Activated CD4-positive, alpha-beta T cell treated with anti-CD3 and anti-CD28 coated beads, Interleukin-2, amount 10 ng/mL, durations not matched to agents 24 days and 14 days (primary cell): ENCODE data around the gene CDK19. TPM values are rescaled to one million over a fixed set of nuclear protein-coding genes. Genes with fewer than 3 reads are reported as not detected.
"Not testable (repeated sequence)": the region's sequence is repeated elsewhere in the genome, so short reads cannot be mapped to it uniquely, and the experiment has no call there.

ENCODE experiments used
- DNase-seq: peaks from one replicate; pipeline ENCODE4 v3.0.0; 2022
- H3K27ac Mint-ChIP-seq: one replicate; pipeline ENCODE4 v1.8.0; 2022; ENCODE audit warnings: mild to moderate bottlenecking, mixed read lengths
- H3K27me3 Mint-ChIP-seq: one replicate; pipeline ENCODE4 v1.8.0; 2022; ENCODE audit warnings: mixed read lengths
- H3K36me3 Mint-ChIP-seq: one replicate; pipeline ENCODE4 v1.8.0; 2022; ENCODE audit warnings: low read depth, mild to moderate bottlenecking, mixed read lengths
- H3K4me1 Mint-ChIP-seq: one replicate; pipeline ENCODE4 v1.8.0; 2021; ENCODE audit warnings: mixed read lengths
- H3K4me3 Mint-ChIP-seq: one replicate; pipeline ENCODE4 v1.8.0; 2022; ENCODE audit warnings: mild to moderate bottlenecking, moderate library complexity, mixed read lengths
- H3K9me3 Mint-ChIP-seq: one replicate; pipeline ENCODE4 v1.8.0; 2021; ENCODE audit warnings: mixed read lengths
- intact Hi-C: fragments of 100-400 bp; cut with micrococcal nuclease; formaldehyde crosslinking; loops from one replicate; pipeline ENCODE4 v1.15.1; 2023
- total RNA-seq: library from RNA; stranded (reverse); gene quantifications from 2 replicates; pipeline ENCODE4 v1.2.3, GENCODE V29; 2022

CDK19 gene
- total RNA-seq, 1 donor from 2014 or later = 13.0 TPM

- intact Hi-C loops = no loop called here
- H3K4me3 Mint-ChIP-seq = no peak overlapping the region
- peaks cover 40% of the 10 kb centered on the region for H3K36me3 Mint-ChIP-seq
- no peaks in the 10 kb centered on the region for H3K9me3 Mint-ChIP-seq
- peaks cover 8% of the 10 kb centered on the region for H3K4me1 Mint-ChIP-seq
- DNase-seq = no peak
- no peaks in the 10 kb centered on the region for H3K27me3 Mint-ChIP-seq
- H3K27ac Mint-ChIP-seq = no peak overlapping the region
These were observed 196.5 kb downstream of the CDK19 start for GRCh38 chr6:110618591-110619267.

GRCh38 chr6:110617057-110617456 lies 198.2 kb downstream of the CDK19 start:
- H3K36me3 Mint-ChIP-seq = peaks cover 33% of the 10 kb centered on the region
- intact Hi-C loops = no loop called here
- H3K27me3 Mint-ChIP-seq = no peaks in the 10 kb centered on the region
- no peak for DNase-seq
- H3K27ac Mint-ChIP-seq = no peak overlapping the region
- H3K9me3 Mint-ChIP-seq = no peaks in the 10 kb centered on the region
- H3K4me1 Mint-ChIP-seq = peaks cover 8% of the 10 kb centered on the region
- H3K4me3 Mint-ChIP-seq = no peak overlapping the region

DNA sequence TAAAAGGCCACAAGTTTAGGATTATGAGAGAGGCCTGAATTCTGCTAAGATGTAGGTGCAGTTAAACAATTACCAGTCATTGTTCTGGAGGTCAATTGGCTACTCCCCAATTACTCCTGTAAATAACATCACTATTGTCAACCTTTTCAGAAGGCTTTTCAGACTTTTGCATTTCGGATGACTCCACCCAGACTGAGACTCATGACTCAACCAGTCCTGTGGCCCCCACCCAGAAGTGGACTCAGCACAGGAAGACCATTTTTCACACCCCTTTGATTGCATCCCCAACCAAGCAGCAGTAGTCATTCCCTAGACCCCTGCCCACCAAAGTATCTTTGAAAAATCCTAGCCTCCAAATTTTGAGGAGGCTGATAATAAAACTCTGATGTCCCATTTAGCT lies 199.5 kb downstream of the CDK19 start:
- H3K27me3 Mint-ChIP-seq = no peaks in the 10 kb centered on the region
- H3K4me3 Mint-ChIP-seq = no peak overlapping the region
- no peak for DNase-seq
- peaks cover 8% of the 10 kb centered on the region for H3K4me1 Mint-ChIP-seq
- no peak overlapping the region for H3K27ac Mint-ChIP-seq
- no peaks in the 10 kb centered on the region for H3K9me3 Mint-ChIP-seq
- intact Hi-C loops = no loop called here
- H3K36me3 Mint-ChIP-seq = peaks cover 27% of the 10 kb centered on the region

DNA sequence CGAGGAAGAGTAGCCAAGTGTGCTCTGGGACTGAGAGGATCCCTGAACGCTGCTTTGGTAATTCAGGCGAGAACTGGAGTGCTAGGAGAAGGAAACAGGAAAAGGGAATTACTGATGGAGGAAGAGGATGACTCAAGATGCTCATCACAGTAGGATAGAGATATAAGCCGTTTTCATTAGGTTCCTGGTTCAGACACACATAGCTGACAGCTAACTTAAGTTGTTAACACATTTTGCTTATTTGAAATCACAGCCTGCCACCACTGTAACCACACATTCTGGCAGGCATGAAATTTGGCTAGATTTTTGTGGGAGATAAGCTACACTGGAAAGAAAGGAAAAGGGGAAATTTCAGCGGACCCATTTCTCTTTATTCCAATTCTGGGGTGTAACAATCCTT lies 200.7 kb downstream of the CDK19 start:
- Mint-ChIP-seq H3K4me3 (no peak overlapping the region), H3K27ac (no peak overlapping the region), H3K36me3 (peaks cover 20% of the 10 kb centered on the region), H3K27me3 (no peaks in the 10 kb centered on the region), H3K4me1 (peaks cover 8% of the 10 kb centered on the region), H3K9me3 (no peaks in the 10 kb centered on the region)
- intact Hi-C loops = no loop called here
- DNase-seq = no peak

DNA sequence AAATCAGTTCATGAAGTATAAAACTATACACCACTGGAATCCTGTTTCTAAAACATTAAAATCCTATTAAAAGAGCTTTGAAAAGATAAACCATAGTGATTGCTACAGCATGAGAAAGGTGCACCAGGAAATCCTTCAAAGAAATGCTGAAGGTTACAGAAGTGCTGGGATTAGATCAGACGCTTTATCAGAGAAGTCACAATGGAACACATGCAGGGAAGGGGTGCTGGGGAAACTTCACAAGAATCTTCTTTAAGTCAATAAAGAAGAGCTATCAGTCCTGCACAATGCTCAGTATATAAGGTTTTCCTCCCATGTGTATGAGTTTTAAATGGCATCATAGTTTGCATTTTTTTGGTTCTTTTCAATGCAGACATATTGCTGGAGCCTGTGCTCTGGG lies 201.2 kb downstream of the CDK19 start:
- Mint-ChIP-seq H3K27ac (no peak overlapping the region), H3K27me3 (no peaks in the 10 kb centered on the region), H3K9me3 (no peaks in the 10 kb centered on the region), H3K4me3 (no peak overlapping the region), H3K36me3 (peaks cover 19% of the 10 kb centered on the region), H3K4me1 (peaks cover 8% of the 10 kb centered on the region)
- no peak for DNase-seq
- intact Hi-C loops = no loop called here

DNA sequence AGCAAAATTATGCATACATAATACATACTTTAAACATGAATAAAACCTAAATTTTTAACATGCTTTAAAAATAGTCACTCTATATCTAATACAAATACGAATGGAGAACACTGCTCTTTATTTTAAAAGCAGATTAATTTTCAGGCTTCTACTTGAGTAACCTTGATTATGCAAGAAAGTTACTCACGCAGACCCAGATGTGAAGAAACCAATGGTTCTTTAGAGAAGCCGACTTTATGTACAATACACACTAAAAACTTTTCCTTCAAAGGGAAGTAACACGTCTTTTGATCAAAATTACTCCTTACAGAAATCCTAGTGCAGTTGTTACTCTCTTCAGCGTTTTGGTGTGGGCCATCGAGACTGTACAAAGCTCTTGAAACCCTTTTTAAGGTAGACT lies 201.9 kb downstream of the CDK19 start:
- Mint-ChIP-seq H3K36me3 (peaks cover 12% of the 10 kb centered on the region), H3K9me3 (no peaks in the 10 kb centered on the region), H3K27ac (no peak overlapping the region), H3K27me3 (no peaks in the 10 kb centered on the region), H3K4me1 (peaks cover 3% of the 10 kb centered on the region), H3K4me3 (no peak overlapping the region)
- DNase-seq = no peak
- intact Hi-C loops = no loop called here

- no peaks in the 10 kb centered on the region for H3K9me3 Mint-ChIP-seq
- H3K4me3 Mint-ChIP-seq = no peak overlapping the region
- DNase-seq = no peak
- H3K27ac Mint-ChIP-seq = no peak overlapping the region
- H3K27me3 Mint-ChIP-seq = no peaks in the 10 kb centered on the region
- peaks cover 7% of the 10 kb centered on the region for H3K36me3 Mint-ChIP-seq
- intact Hi-C loops = no loop called here
- no peaks in the 10 kb centered on the region for H3K4me1 Mint-ChIP-seq
These were observed 203.0 kb downstream of the CDK19 start for GRCh38 chr6:110612298-110612697.

DNA sequence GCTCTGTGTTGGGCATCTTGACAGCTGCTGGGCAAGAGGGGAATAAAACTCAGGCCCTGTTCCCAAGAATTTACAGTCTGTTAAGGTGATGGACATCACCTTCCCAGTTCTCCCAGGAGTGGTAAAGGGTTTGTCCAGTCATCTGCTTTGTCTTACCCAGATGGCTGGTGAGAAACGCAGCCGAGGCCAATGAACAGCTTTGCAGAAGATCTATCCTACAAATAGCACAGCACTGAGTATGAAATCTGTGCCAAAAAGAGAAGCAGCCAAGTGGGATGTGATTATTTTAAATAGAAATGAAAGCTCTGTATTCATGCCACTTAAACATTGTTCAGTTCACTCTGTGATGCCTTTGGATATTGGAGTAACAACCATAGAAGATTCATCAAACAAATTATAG lies 206.2 kb downstream of the CDK19 start:
- intact Hi-C loops = no loop called here
- no peak for DNase-seq
- Mint-ChIP-seq H3K9me3 (no peaks in the 10 kb centered on the region), H3K27me3 (peaks cover 1% of the 10 kb centered on the region), H3K36me3 (no peaks in the 10 kb centered on the region), H3K4me3 (no peak overlapping the region), H3K4me1 (no peaks in the 10 kb centered on the region), H3K27ac (no peak overlapping the region)

DNA sequence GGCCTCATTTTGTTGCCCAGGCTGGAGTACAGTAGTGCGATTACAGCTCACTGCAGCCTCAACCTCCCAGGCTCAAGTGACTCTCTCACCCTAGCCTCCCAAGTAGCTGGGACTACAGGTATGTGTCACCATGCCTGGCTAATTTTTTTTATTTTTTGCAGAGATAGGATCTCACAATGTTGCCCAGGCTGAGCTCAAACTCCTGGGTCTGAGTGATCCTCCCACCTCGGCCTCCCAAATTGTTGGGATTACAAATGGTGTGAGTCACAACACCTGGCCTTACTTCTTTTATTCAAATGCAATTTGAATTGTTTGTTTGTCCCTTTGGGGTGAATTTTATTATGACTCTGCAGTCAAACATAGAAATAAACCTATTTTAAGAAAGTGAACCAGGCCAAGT lies 207.1 kb downstream of the CDK19 start:
- Mint-ChIP-seq H3K27ac (no peak overlapping the region), H3K9me3 (no peaks in the 10 kb centered on the region), H3K36me3 (no peaks in the 10 kb centered on the region), H3K27me3 (peaks cover 1% of the 10 kb centered on the region), H3K4me1 (no peaks in the 10 kb centered on the region), H3K4me3 (no peak overlapping the region)
- no peak for DNase-seq
- intact Hi-C loops = no loop called here

GRCh38 chr6:110606151-110606550 lies 209.1 kb downstream of the CDK19 start:
- no peak for DNase-seq
- no peak overlapping the region for H3K27ac Mint-ChIP-seq
- intact Hi-C loops = no loop called here
- no peaks in the 10 kb centered on the region for H3K9me3 Mint-ChIP-seq
- no peak overlapping the region for H3K4me3 Mint-ChIP-seq
- H3K27me3 Mint-ChIP-seq = peaks cover 1% of the 10 kb centered on the region
- no peaks in the 10 kb centered on the region for H3K4me1 Mint-ChIP-seq
- no peaks in the 10 kb centered on the region for H3K36me3 Mint-ChIP-seq

DNA sequence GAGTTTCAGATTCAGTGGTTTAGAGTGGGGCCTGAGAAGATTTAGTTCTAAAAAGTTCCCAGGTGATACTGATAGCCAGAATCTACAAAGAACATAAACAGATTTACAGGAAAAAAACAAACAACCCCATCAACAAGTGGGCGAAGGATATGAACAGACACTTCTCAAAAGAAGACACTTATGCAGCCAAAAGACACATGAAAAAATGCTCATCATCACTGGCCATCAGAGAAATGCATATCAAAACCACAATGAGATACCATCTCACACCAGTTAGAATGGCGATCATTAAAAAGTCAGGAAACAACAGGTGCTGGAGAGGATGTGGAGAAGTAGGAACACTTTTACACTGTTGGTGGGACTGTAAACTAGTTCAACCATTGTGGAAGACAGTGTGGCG lies 214.6 kb downstream of the CDK19 start:
- H3K9me3 Mint-ChIP-seq, intact Hi-C loops, H3K36me3 Mint-ChIP-seq: not testable (repeated sequence)

DNA sequence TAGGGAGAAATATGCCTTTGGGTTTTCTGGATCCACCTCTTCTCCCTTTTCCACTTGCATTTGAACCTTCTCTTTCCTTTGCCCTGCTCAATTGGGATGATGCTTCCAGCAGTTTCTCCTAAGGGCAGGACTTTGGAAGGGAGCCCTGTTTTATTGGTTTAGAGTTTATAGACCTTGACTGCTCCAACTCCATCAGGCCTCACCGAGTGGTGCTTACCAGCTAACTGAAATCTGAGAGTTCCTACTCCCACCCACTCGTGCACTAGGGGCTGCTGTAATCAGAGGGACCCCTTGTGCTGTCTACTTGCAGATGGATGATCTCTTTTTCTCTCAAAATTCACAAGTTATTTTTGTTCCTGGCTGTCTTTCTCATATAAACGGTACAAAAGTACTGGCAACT lies 217.5 kb downstream of the CDK19 start:
- Mint-ChIP-seq H3K9me3 (peaks cover 9% of the 10 kb centered on the region), H3K27ac (no peak overlapping the region), H3K27me3 (no peaks in the 10 kb centered on the region), H3K4me3 (no peak overlapping the region), H3K36me3 (peaks cover 4% of the 10 kb centered on the region), H3K4me1 (no peaks in the 10 kb centered on the region)
- intact Hi-C loops = no loop called here
- DNase-seq = no peak

More for the DNA sequence above, 214.6 kb downstream of the CDK19 start:
- not testable (repeated sequence) for H3K27me3 Mint-ChIP-seq, DNase-seq, H3K4me3 Mint-ChIP-seq, H3K4me1 Mint-ChIP-seq, H3K27ac Mint-ChIP-seq

DNA sequence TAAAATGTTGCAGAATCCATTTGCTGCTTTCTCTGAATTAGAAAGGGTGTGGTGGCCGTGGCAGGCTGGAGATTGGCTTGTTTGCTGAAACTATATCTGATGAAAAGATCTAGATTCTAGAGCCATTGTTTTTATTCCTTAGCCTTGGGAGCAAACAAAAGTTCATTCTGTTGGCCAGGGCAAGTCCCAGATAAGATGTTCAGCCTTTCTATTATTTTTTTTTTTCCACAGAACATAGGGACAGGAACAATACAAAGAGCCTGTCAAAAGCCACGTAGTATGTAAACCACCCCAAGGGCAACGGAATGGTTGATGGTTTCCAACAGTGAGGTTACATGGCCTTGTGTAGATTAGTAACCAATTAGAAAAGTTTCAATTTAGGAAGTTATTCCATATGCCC lies 218.9 kb downstream of the CDK19 start:
- H3K27me3 Mint-ChIP-seq = no peaks in the 10 kb centered on the region
- H3K4me1 Mint-ChIP-seq = peaks cover 3% of the 10 kb centered on the region
- H3K36me3 Mint-ChIP-seq = peaks cover 4% of the 10 kb centered on the region
- DNase-seq = no peak
- H3K27ac Mint-ChIP-seq = no peak overlapping the region
- H3K4me3 Mint-ChIP-seq = no peak overlapping the region
- intact Hi-C loops = no loop called here
- H3K9me3 Mint-ChIP-seq = peaks cover 9% of the 10 kb centered on the region

DNA sequence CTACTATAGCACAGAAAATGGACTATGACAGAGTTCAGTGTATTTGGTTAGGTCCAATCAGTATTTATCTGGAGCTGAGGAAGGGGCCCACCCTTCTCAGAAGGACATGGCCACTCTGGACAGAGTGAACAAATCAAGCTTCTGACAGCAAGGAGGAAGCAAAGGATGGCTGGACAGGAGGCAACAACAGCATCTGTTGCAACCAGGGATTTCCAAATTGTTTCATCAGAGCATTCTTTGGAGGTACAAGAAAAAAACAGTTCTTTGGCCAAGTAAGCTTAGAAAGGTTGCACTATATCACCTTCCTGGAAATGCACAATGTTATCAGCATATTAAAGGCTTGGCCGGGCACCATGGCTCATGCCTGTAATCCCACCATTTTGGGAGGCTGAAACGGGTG lies 220.2 kb downstream of the CDK19 start:
- peaks cover 12% of the 10 kb centered on the region for H3K4me1 Mint-ChIP-seq
- no peaks in the 10 kb centered on the region for H3K27me3 Mint-ChIP-seq
- H3K36me3 Mint-ChIP-seq = peaks cover 4% of the 10 kb centered on the region
- peaks cover 9% of the 10 kb centered on the region for H3K9me3 Mint-ChIP-seq
- no peak overlapping the region for H3K27ac Mint-ChIP-seq
- DNase-seq = no peak
- no peak overlapping the region for H3K4me3 Mint-ChIP-seq
- intact Hi-C loops = no loop called here

DNA sequence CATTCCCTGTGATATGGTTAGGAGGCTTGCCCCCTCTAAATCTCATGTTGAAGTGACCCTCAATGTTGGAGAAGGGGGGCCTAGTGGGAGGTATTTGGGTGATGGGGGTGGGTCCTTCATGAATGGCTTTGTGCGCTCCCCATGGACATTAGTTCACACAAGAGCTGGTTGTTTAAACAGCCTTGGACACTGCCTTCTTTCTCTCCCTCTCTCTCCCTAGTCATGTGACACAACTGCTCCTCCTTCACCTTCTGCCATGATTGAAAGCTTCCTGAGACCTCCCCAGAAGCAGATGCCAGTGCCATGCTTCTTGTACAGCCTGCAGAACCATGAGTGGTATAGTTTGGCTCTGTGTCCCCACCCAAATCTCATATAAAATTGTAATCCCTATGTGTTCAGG lies 221.6 kb downstream of the CDK19 start:
- H3K27me3 Mint-ChIP-seq = no peaks in the 10 kb centered on the region
- intact Hi-C loops = no loop called here
- peaks cover 13% of the 10 kb centered on the region for H3K4me1 Mint-ChIP-seq
- peaks cover 9% of the 10 kb centered on the region for H3K9me3 Mint-ChIP-seq
- DNase-seq = no peak
- H3K27ac Mint-ChIP-seq = no peak overlapping the region
- H3K36me3 Mint-ChIP-seq = no peaks in the 10 kb centered on the region
- no peak overlapping the region for H3K4me3 Mint-ChIP-seq
